Embryonic facial prominence (tissue), 1 donor: ENCODE data around the gene FBXL17.

Experiments
- DNase-seq: peaks from one replicate; pipeline ENCODE4 v3.0.0-alpha.2; 2016; ENCODE audit errors: extremely low spot score

The FBXL17 gene

GRCh38 chr5:107864793-107865192 is 517.1 kb downstream of the FBXL17 start:
- no peak for DNase-seq

- no peak for DNase-seq
These were observed 518.8 kb downstream of the FBXL17 start for GRCh38 chr5:107863125-107863524.

GRCh38 chr5:107861565-107861964 is 520.3 kb downstream of the FBXL17 start:
- DNase-seq, result no peak

GRCh38 chr5:107860044-107860443 is 521.9 kb downstream of the FBXL17 start:
- no peak for DNase-seq

DNA sequence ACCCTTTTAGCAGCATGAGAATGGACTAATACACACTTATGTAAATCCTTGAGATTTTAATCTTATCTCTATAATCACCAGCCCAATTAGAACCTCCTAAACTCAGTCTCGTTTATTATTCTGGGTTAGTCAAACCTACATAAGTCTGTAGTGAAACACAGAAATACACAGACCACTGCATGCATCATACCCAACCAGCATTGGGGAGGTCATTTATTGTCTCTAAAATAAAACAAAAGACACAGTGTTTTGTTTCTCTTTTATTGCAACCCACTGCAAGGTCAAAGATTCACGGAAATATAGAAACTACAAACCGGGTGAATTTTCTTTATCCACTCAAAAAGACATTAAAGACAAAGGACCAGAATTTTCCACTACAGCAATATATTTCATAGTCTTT is 523.1 kb downstream of the FBXL17 start:
- no peak for DNase-seq

DNA sequence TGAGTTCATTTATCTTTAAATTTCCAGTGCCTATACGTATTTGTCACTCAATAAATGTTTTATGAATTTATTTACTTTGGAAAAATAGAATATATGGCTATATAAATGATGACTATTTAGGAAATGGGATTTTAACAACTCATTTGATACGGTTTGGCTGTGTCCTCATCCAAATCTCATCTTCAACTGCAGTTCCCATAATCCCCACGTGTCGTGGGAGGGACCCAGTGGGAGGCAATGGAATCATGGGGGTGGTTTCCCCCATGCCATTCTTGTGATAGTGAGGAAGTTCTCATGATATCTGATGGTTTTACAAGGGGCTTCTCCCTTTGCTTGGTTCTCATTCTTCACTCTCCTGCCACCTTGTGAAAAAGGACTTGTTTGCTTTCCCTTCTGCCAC is 523.6 kb downstream of the FBXL17 start:
- no peak for DNase-seq

DNA sequence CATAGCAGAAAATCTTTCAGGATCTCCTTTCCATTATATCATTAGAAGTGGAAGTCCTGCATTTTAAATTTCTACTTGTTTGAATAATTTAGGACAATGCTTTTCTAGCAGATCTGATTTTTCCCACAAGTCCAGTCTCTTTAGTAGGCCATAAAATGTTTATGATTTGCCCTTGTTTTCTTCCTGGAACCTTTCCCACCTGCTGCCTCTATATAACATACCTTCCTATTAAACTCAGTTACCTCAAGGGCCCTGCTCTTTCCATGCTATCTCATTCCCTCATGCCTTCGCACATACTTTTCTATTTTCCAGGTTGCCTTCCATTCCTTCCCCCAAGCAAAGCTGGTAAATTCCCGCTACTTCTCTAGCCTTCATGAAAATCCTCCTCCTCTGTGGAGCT is 524.1 kb downstream of the FBXL17 start:
- DNase-seq, result no peak

- no peak for DNase-seq
These were observed 526.7 kb downstream of the FBXL17 start for GRCh38 chr5:107855171-107855570.

GRCh38 chr5:107853696-107854095 is 528.2 kb downstream of the FBXL17 start:
- no peak for DNase-seq

GRCh38 chr5:107853031-107853430 is 528.9 kb downstream of the FBXL17 start:
- DNase-seq, result no peak

DNA sequence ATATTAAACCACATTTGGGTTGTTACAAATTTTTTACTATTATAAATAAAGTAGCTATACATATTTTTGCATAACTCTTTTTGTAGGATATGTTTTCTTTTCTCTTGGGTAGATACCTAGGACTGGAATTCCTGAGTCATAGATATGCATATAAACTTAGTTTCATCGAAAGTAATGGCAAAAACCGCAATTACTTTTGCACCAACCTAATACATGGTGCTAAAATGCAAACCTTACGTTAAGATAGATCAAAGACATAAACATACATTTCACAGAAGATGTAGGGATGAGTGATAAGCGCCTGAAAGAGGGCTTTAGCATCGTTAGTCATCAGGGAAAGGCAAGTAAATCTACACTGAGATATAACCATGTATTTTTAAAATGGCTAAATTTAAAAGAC is 532.8 kb downstream of the FBXL17 start:
- no peak for DNase-seq

DNA sequence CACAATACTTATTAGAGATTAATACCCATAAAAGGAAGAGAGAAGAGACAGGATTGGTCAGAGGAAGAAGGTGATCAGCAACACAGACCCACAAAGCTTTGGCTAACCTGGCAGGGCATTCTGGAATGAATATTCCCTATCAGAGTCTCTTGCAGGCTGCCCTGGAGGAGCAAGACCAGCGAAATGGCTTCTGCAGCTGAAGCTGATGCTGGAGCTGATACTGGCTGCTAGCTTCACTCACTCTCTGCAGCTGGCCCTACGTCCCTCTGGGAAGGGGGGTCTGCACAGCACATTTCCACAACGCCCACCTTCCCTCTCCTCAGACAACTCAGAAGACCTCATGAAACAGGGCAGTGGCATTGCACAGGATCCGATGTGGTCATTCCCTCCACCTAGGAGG is 541.3 kb downstream of the FBXL17 start:
- no peak for DNase-seq

DNA sequence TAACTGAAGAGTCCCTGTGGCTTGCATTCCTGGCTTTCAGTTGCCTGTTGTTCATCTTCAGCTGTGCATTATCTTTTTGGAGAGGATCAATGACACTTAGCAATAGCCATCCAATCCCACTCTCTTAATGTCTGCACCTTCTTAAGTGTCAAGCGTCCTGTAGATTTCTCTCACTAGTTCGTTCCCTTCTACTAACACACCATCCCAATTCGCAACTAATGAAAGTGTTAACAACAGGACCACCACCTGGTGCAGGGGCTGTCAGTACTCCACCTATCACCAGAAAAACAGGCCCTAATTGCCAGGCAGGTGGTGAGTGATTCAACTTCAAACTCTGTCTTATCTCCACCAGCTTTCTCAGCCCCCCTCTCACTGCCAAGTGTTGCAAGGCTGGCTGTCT is 541.7 kb downstream of the FBXL17 start:
- no peak for DNase-seq

DNA sequence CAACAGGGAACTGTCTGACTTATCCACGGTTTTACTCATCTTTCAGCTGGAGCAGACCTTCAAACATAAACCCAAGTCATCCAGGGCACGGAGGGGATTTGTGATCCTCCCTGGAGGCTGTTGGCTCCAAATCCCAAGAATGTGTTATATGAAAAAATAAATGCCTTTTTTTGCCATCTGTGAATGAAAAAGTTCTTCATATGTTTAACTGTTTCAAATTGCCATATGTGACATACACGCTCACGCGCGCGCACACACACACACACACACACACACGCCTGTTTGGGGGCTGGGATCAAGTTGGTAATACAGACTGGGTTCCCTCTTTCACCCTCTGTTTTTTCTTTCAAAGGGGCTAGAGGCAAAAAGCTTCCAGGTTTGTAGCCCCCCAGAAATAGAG is 546.8 kb downstream of the FBXL17 start:
- DNase-seq, result no peak

- DNase-seq, result no peak
These were observed 549.2 kb downstream of the FBXL17 start for GRCh38 chr5:107832746-107833145.

GRCh38 chr5:107831612-107832395 is 550.1 kb downstream of the FBXL17 start:
- no peak for DNase-seq

DNA sequence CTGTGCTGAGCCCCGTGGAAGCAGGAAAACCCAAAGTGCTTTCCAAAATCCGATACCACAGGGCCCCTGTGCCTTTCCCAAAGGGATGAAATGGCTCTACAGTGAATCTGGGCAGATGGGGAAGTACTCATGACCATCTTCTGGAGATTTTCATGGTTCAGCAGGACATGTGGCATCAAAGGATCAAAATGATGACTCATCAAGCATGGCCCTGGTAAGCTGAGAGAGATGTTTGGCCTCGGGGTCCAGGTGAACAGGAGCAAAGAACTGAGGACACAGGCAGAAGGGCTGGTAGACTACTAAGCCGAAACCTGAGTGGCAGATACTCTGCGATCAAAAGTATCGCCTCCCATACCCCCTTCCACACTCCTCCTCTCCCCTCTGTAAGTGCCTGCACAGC is 551.1 kb downstream of the FBXL17 start:
- DNase-seq, result no peak

- DNase-seq, result no peak
These were observed 555.4 kb downstream of the FBXL17 start for GRCh38 chr5:107826311-107827000.

DNA sequence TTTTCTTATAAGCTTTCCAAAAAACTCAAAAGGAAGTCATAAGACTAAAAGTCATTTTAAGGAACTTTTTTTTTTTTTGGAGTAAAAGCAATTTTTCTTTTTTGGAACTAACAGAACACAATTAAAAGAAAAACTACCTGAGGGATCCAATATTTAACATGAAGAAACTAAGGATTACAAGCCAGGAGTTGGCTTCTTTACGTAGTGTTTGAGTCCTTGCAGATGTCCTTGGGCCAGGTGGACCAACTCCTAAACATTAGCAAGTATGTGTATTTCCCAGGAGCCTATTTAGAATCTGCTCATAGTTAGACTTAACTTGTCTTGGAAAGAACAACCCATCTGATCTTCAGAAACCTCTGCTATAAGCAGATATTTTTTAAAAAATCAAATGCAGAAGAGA is 557.1 kb downstream of the FBXL17 start:
- DNase-seq, result no peak

GRCh38 chr5:107821288-107821687 is 560.6 kb downstream of the FBXL17 start:
- no peak for DNase-seq

- DNase-seq, result no peak
These were observed 561.5 kb downstream of the FBXL17 start for GRCh38 chr5:107820429-107820828.

DNA sequence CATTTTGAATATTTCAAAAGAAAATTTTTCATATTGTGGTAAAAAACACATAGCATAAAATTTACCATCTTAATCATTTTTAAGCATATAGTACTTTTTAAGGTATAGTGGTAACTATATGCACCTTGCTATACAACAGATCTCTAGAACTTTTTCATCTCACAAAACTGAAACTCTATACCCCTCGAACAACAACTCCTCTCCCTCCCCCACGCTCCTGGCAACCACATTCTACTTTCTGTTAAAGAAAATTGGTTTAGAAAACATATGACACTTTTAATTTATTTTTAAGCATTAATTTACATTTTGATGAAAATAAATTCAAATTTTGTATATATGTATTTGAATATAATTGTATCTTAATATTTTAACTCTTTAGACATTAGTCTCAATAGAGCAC is 563.9 kb downstream of the FBXL17 start:
- no peak for DNase-seq

- DNase-seq, result no peak
These were observed 564.5 kb downstream of the FBXL17 start for GRCh38 chr5:107817436-107817835.
